B cell (primary cell): ENCODE data around the gene ORAI3.

Source experiments
- EZH2 ChIP-seq: IDR thresholded peaks from 2 replicates; pipeline ENCODE4 v1.6.1; 2012; ENCODE audit warnings: borderline replicate concordance, low read depth, mild to moderate bottlenecking, moderate library complexity, low read length; ENCODE audit not compliant: insufficient read depth, poor library complexity, severe bottlenecking
- TF ChIP-seq, protein P1 (sequence below): fragments of 200-600 bp; IDR thresholded peaks from one replicate; pipeline ENCODE4 v1.8.0; 2022; ENCODE audit warnings: antibody characterized with exemption, mild to moderate bottlenecking

DNA sequence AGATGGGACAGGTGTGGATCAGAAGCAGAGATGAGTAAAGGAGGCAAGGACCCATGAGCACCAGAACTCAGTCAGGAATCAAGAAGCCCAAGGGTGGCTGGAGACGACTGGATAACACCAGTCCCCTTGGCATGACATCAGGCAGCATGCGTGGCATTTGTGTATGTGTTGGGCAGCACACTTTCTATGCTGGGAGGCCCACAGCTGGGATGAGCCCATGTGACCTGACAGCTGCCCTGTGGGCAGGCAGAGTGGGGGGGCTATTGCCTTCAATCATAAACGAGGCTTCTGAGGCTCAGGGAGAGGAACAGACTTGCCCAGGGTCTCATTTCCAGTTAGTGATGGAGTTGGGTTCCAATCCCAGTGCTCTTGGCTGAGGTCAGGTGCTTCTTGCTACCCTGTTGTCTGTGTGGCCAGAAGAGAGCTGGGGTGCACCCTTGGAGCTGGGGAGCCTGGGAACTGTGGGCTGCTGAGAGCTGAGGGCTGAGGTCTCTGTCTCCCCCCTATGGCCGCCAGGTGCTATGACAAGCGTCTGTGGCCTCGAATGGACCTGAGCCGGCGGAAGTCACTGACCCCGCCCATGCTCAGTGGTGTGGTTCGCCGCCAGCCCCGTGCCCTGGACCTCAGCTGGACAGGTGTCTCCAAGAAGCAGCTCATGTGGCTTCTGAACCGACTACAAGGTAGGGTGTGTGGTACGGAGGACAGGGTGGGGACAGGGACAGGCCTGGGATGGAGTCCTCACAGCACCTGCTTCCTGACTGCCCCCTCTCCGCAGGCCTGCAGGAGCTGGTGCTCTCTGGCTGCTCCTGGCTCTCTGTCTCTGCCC is 7.1 kb upstream of the ORAI3 start:
- TF ChIP-seq, protein P1, sequence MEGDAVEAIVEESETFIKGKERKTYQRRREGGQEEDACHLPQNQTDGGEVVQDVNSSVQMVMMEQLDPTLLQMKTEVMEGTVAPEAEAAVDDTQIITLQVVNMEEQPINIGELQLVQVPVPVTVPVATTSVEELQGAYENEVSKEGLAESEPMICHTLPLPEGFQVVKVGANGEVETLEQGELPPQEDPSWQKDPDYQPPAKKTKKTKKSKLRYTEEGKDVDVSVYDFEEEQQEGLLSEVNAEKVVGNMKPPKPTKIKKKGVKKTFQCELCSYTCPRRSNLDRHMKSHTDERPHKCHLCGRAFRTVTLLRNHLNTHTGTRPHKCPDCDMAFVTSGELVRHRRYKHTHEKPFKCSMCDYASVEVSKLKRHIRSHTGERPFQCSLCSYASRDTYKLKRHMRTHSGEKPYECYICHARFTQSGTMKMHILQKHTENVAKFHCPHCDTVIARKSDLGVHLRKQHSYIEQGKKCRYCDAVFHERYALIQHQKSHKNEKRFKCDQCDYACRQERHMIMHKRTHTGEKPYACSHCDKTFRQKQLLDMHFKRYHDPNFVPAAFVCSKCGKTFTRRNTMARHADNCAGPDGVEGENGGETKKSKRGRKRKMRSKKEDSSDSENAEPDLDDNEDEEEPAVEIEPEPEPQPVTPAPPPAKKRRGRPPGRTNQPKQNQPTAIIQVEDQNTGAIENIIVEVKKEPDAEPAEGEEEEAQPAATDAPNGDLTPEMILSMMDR = peak; percentile 88
- no peak for TF ChIP-seq EZH2
